GM21390 (cell line): ENCODE results near the gene KCNJ3.

Experiments used
- ATAC-seq: cut with Tn5 transposase; IDR thresholded peaks from one replicate; pipeline ENCODE4 v1.9.1; 2021; ENCODE audit not compliant: unreplicated experiment

KCNJ3 gene, protein sequence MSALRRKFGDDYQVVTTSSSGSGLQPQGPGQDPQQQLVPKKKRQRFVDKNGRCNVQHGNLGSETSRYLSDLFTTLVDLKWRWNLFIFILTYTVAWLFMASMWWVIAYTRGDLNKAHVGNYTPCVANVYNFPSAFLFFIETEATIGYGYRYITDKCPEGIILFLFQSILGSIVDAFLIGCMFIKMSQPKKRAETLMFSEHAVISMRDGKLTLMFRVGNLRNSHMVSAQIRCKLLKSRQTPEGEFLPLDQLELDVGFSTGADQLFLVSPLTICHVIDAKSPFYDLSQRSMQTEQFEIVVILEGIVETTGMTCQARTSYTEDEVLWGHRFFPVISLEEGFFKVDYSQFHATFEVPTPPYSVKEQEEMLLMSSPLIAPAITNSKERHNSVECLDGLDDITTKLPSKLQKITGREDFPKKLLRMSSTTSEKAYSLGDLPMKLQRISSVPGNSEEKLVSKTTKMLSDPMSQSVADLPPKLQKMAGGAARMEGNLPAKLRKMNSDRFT

DNA sequence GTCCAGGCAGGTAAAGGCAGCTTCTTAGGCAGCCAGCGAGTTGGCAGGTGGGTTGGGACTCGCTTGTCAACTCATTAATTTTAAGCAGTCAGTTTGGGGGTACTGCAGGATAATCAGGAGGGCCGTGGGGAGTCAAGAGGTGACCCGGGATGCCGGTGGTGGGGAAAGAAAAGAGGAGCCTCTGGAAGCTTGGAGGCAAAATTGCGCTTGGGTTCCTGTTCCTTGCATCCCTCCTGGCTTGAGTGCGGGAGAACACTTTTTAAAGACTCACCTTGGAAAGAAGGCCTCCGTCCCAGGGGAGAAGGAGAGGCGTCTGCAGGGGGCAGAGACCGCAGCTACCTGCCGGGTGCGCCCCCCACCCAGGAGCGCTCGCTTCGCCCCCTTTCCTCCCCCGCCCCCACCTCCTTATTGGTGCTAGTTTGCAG is at the start of gene KCNJ3:
KCNJ3 (plus strand) TSS at position 400 of the 425 bp plus-strand sequence. CDS start 81 bp downstream, outside the sequence.
- no peak for ATAC-seq

DNA sequence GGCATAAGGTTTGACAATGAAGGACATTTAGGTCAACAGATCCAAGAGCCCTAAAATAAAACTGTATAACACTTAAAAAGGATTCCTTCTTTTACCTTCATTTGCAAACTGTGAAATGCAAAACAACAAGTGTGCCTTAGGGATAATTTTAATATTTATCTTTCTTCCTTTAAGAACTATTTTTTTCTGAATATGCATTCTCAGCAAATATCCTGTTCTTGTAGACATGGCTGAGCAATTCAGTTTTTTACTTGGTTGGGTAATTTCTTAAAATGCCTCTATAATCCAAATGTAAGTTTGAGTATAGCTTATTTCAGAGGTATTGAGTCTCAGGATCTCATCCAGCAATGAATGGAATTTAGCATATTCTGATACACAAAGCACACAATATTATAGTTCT is 43.0 kb upstream of the KCNJ3 start:
- no peak for ATAC-seq

DNA sequence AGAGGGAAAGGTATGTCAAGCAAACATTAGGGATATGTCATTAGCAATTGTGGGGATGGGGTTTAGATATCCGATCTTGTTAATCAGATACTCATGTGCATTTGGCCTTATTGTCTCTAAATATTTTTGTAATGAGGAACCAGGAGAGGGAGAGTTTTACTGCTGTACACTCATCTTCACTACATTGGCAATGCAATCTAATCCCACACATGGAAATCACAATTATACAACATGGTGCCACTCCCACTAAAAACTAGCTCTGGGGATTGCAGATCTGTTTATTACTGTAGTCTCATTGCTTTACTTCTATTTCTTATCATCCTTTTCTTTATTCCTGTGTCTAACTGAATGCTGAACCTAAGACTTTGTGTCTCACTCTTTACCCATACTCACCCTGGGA is 39.6 kb upstream of the KCNJ3 start:
- ATAC-seq: no peak

DNA sequence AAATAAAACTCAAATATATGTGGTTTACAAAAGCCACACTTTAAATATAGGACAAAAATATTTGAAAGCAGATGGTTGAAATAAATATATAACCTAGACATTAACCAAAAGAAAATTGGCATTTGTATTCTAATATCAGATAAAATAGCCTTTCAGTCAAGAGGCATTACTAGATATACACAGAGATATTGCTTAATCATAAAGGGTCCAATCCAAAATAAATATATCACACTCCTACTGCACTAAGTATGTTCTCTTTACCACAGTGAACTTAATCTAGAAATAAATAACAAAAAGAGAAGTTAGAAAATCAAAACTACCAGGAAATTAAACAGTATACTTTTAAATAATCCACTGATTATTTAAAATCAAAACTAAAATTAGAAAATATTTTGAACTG is 34.2 kb upstream of the KCNJ3 start:
- no peak for ATAC-seq

DNA sequence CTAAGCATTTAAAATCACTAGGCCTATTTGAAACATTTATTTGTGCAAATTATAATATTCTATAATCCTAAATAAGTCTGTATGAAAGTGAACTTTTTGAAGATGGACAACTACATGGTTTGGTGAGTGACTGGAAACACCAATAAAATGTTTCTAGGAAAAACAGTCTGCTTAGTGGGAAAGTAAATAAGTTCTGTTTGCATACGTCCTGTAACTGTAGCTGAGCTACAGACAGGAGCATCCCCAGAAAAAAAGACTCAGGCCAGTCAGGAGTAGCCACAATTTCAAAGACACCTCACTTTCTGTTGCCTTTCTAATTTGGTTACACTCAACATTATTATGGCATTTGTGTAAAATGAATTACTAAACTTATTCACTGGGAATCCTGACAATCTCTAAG is 28.4 kb upstream of the KCNJ3 start:
- no peak for ATAC-seq

DNA sequence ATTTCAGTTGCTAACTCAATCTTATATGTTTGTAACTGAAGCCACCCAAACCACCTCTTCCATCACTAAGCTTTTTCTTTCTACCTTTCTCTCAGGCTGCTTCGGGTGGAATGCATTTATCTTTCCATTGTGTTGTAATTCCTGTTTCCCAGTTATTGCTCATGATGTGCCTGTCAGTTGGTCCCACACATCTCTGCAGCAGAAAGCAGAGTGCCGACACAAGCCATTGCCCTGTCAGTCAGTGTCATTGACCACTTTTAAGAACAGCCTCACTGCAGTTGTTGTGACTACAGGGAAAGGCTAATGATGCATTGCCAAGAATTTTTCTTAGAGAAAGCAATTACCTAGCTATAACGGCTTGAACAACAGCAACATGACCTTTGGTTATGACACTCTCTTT is 24.8 kb upstream of the KCNJ3 start:
- no peak for ATAC-seq

DNA sequence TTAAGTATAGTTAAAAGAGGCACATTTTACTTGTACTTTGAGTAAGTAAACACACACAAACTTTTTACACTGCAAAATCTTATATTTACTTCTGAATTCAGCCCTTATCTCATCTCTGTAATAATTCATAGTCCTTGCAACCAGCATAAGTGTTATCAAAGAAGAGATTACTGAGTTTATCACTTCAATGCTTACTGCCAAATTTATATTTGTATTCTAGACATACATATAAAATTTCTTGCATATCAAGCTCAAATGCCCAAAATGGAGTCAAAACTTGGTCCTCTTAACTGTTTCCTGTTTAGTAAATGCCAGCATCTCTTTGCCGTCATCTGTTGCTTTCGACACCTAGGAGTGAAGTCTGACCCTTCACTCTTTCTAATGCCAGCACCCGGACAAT is 21.1 kb upstream of the KCNJ3 start:
- no peak for ATAC-seq

DNA sequence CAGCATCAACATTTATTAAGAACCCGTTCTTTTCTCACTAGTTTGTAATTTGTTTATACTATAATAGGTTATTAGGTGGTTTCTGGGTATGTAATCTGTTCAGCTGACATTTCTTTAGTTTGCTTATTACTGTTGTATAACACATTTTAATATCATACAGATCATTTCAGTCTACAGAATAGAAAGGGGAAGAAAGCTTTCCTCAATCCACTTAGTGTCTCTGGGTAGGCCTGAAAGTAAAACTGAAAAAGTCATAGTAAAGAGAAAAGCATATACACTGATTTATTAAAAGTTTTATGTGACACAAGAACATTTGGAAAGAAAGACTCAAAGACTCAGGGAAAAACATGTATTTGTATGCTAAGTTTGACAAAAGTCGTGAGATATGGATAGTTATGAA is 16.8 kb upstream of the KCNJ3 start:
- no peak for ATAC-seq

DNA sequence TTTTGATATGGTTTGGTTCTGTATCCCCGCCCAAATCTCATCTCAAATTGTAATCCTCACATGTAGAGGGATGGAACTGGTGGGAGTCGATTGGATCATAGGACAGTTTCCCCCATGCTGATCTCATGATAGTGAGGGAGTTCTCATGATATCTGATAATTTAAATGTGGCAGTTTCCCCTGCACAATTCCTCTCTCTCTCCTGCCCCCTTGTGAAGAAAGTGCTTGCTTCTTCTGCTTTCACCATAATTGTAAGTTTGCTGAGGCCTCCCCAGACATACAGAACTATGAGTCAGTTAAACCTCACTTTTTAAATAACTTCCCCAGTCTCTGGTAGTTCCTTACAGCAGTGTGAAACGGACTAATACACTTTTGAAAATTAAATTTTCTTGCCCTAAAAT is 12.3 kb upstream of the KCNJ3 start:
- no peak for ATAC-seq

DNA sequence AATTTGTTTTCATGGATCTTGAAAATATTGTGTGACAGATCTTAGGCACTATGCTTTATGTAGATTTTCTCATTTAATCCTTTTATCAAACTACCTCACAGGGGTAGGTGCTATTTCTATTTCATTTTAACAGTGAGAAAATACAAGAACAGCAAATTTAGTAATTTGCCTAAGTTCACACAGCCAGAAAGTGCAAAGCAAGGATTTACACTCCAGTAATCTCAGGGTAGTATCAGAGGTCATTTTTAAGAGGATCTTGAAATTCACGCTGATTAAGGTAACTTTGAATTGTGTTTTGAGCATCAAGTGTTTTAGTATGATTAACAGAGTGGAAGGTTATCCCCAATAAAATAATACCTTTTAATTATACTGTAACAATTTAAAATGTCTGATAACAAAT is 10.1 kb upstream of the KCNJ3 start:
- no peak for ATAC-seq

DNA sequence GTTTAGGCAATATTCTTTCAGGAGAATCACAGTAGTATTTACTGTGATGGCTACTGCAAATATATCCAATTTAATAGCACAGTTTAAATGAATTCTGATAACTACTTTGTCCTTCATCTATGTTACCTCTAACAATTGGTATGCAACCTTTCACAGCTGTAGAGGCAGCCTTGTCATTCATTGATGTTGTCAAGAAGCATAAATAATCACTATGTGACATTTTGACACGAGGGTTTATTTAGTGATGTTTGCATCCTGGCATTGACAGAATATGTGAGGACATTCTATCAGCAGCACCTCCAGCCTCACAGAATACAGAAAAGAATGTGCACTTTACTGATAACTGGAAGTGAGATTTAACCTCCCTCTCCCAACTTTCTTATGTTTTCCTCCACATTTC is 9.3 kb upstream of the KCNJ3 start:
- ATAC-seq: no peak

DNA sequence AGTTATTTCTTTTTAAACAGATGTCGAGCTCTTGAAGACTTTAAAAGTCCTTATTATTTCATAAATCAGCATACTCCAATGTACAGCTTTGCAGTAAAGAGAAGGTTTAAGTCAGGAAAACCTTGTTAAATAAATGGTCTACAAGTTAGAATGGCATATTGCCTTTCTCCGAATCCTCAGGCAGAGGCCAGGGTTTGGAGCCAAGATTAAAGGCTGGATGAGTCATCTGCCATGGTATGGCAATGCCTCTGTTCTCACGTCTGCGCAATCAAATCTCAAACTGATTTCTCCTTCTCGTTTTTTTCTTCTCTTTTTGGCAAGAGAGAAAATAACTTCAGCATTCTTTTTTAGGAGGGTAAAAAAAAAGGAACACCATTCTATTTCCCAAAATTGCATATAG is 5.6 kb upstream of the KCNJ3 start:
- no peak for ATAC-seq

DNA sequence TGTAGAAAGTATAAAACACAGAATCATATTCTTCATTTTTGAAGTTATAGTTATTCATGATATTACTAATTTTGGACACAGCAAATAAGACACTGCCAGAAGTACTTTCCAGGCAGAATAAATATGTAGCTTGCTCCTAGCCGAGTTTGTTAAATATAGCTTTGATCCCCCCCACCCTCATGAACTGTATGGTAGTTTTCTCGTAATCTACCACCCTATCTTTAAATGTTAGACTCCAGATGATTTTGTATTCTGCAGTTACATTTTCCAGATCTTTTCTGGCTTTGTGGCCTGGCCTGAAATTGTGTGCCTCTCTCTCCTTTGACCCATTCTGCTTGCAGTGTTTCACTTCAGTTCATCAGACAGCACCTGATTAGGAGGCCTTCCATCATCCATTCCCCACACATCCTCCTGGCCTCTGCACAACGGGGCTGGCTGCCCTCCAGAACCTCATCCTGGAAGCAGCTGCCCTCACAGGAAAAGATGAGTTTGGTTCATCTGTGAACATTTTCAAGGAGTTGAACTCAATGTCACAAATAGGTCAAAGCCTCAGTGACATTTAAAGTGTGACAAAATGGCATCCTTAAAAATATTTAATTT is 4.7 kb upstream of the KCNJ3 start:
- no peak for ATAC-seq

DNA sequence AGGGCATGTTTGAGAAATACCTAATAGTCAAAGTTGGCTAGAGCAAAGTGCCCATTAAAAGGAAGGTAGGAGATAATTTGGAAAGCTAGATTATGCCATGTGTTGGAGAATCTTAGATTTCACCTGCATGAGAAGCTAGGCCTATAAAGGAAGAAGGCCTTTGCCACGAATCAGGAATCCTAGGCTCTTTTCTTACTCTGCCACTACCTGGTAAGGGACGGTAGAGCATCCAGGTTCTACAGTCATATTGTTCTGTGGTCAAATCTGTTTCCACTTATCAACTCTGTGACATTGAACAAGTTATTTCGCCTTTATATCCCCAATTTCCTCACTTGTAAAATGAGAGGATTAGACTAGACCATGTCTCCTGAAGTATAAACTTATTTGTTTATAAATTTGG is 3.6 kb upstream of the KCNJ3 start:
- no peak for ATAC-seq

DNA sequence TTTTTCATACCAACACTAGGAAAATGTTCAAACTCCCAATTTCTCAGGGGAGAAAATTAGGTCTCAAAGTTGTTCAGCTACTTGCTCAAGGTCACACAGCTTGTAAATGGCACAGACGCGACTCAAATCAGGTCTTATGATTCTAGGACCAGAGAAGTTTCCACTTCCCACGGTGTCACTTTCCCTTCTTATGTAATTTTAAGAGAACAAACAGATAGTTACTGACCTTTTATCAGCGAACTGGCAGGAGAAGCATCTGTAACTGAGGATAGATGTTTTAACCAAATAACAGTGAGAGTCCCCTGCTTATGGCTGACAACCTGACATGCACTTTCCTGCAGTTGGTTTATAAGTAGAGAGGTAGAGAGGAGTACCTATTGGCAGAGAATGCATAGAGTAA is 2.1 kb upstream of the KCNJ3 start:
- ATAC-seq: no peak

DNA sequence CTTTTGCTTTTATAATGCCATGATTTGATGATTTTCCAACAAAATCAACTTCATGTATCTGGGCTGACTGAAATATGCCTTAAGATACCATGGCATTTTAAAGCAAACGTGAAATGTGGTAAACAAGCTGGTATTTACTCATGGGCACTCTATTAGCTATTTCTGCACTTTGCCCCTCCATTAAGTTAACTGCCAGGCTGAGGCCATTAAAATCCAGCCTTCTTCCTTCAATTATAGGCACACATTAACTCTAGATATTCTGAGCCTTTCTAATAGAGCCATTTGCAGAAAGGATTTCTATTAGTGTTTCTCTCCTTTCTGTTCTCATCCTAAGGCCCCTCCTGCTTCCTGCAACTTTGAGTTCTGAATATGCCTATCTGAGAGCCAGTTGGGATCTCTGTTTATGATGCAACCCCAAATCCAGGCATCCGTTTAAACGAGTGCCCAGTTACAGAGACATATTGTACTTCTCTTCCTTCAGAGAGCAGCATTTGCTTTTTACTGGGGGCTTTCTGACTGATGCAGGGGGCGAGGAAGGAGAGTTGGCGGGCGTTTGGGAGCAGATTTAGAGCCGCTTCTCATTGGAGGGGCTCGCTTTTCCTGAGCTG is 1.6 kb upstream of the KCNJ3 start:
- ATAC-seq: no peak

DNA sequence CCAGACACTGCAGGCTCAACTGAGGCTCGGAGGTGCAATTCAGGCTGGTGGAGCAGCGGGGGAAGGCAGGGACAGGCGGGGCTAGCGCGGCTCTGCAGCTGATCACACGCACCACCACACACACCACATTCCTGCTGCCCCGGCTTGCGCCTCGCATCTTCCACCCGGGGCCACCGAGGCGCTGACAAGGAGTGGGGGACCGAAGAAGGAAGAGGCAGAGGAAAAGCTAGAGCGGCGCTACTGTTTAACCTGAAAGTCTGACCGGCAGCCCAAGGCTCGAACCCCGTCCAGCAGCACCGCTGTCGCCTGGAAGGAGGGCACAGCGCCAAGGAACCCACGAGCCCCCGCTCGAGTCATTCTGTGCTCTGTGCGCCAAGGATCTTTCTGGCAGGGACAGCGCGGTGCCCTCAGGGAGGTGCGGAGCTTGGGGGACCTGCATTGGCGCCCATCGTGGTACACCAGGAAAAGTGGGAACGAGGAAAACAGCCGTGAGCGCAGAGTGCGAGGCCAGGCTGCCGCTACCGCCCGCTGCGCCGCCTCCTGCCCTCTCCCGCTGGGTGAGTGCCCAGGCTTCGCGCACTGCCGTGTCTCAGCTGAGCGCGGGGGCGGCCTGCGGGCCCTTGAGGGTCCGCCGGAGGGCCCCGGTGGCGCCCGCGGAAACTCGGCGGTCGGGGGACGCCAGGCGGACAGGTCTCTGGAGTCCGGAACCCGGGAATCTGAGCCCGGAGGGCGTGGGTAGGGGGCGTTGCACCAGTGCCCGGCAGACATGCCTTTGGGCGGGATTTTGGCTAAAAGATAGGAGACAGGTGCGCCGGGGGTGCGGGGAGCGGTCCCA is 860 bp upstream of the KCNJ3 start:
- no peak for ATAC-seq

DNA sequence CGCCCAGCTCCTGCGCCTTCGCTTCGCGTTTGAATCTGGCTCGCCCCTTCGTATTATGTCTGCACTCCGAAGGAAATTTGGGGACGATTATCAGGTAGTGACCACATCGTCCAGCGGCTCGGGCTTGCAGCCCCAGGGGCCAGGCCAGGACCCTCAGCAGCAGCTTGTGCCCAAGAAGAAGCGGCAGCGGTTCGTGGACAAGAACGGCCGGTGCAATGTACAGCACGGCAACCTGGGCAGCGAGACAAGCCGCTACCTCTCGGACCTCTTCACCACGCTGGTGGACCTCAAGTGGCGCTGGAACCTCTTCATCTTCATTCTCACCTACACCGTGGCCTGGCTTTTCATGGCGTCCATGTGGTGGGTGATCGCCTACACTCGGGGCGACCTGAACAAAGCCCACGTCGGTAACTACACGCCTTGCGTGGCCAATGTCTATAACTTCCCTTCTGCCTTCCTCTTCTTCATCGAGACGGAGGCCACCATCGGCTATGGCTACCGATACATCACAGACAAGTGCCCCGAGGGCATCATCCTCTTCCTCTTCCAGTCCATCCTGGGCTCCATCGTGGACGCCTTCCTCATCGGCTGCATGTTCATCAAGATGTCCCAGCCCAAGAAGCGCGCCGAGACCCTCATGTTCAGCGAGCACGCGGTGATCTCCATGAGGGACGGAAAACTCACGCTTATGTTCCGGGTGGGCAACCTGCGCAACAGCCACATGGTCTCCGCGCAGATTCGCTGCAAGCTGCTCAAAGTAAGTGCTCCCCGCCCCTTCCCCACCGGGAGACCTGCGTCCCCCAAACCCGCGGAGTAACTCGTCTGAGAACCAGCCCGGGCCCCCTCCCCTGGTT is 453 bp downstream of the KCNJ3 start:
- ATAC-seq: no peak

DNA sequence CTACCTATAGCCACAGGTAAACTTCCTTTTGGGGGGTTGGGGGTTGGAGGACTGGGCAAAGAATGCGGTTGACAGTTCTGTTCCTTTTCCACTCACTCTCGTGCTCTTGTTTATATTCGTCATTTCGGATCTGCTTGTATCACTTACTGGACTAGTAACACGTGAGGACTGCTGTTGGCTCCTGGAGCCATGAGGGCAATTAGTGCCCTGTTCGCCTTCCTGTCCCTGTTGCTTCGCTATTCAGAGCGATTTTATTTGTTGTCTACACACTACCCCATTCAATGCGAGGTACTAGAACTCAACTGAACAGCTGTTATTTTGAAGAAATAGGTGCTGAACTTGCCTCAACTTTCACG is 1.1 kb downstream of the KCNJ3 start:
- no peak for ATAC-seq

DNA sequence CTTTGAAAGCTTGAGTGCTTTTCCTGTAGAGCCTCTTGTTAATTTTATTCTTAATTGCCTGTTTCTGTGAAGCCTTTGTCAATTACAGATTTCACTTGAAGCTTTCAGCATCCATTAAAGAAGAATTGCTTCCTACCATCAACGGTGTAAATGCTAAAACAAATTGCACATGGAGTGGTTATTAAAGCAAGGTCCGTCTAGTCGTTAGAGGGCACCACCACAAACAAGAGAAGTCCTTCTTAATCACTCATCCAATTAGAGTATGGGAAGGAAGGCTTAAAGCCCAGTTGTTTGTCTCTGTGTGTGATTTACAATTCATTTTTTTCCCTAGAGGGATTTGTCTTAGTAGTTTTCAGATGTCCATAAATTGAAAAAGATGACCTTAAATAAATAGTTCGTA is 1.6 kb downstream of the KCNJ3 start:
- ATAC-seq: no peak

DNA sequence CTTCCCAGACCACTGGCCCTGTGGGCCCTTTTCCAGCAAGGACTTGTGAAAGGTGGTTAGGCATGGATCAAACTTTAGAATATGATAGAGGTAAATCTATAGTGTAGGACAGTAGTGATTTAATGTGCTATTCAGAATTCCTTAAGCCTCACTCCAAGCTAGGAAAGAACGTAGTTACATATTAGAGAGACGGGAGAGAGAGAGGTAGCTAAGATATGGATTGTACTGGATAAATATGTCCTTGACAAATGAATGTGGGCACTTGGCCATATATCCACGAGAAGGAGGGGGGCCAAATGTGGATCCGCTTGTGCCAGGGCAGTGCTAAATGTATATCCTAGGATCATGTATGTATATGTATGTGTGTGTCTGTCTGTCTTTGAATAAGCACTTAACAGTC is 6.5 kb downstream of the KCNJ3 start:
- ATAC-seq: no peak
